Dedifferentiated amniotic fluid mesenchymal stem cell (primary cell): ENCODE data around the gene PEA15.

Experiments
- DNase-seq: peaks from one replicate; pipeline ENCODE4 v3.0.0-alpha.2; 2016; ENCODE audit errors: extremely low spot score

The PEA15 gene

GRCh38 chr1:160239582-160240299 is 34.6 kb downstream of the PEA15 start:
- DNase-seq, result no peak

GRCh38 chr1:160243767-160244166 is 38.6 kb downstream of the PEA15 start:
- no peak for DNase-seq

GRCh38 chr1:160244209-160244608 is 39.0 kb downstream of the PEA15 start:
- DNase-seq, result no peak

GRCh38 chr1:160245434-160245833 is 40.2 kb downstream of the PEA15 start:
- DNase-seq, result no peak

- no peak for DNase-seq
Measured at GRCh38 chr1:160247053-160247452, 41.9 kb downstream of the PEA15 start.

- DNase-seq, result no peak
Measured at GRCh38 chr1:160251011-160251410, 45.8 kb downstream of the PEA15 start.

GRCh38 chr1:160251687-160252526 is 46.7 kb downstream of the PEA15 start:
- DNase-seq, result peak; percentile 75

GRCh38 chr1:160255781-160256300 is 50.7 kb downstream of the PEA15 start:
- DNase-seq, result no peak

- DNase-seq, result no peak
Measured at GRCh38 chr1:160256396-160257046, 51.3 kb downstream of the PEA15 start.

- no peak for DNase-seq
Measured at GRCh38 chr1:160257411-160258015, 52.3 kb downstream of the PEA15 start.

GRCh38 chr1:160258177-160258798 is 53.1 kb downstream of the PEA15 start:
- DNase-seq, result no peak

GRCh38 chr1:160260406-160261382 is 55.5 kb downstream of the PEA15 start:
- peak; percentile 73 for DNase-seq

- DNase-seq, result peak; percentile 75
Measured at GRCh38 chr1:160261556-160261892, 56.3 kb downstream of the PEA15 start.

GRCh38 chr1:160261893-160262794 is 57.0 kb downstream of the PEA15 start, which contains the start of gene DCAF8:
TSS of gene DCAF8 (minus strand) at chr1:160262549. CDS start at chr1:160244008, 18,541 bp downstream.
- peak; percentile 98 for DNase-seq

- DNase-seq, result no peak
Measured at GRCh38 chr1:160264795-160265307, 59.7 kb downstream of the PEA15 start.
